Eye (tissue), 1 donor: ENCODE data around the gene PNO1.

ENCODE experiments used
- DNase-seq: peaks from one replicate; pipeline ENCODE4 v3.0.0-alpha.2; 2015

The PNO1 gene

DNA sequence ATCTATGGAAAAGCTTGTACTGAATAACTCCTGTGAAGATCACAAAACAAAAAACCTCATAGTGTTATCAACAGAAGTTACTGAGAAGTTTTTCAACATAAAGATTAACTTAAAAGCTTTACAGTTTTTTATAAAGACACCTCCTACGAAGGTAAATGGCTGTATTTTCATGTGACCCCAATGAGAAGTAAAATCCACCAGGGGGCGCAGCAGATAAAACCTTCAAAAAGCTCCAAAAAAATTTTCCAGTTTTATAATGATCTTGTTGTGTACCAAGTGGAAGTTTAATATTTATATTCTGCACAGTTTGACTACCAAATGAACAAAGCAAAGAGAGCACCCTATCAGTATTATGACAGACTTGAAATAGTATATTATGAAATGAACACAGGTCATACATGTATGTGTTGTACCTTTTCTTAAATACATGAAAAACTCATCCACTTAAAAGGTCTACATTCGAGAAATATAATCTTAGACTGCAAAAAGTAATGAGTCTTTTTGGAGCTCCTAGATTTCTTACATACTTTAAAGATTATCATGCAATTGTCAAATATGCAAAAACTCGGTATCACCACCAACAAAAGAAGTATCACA is 38.5 kb downstream of the PNO1 start:
- DNase-seq, result peak; percentile 80

DNA sequence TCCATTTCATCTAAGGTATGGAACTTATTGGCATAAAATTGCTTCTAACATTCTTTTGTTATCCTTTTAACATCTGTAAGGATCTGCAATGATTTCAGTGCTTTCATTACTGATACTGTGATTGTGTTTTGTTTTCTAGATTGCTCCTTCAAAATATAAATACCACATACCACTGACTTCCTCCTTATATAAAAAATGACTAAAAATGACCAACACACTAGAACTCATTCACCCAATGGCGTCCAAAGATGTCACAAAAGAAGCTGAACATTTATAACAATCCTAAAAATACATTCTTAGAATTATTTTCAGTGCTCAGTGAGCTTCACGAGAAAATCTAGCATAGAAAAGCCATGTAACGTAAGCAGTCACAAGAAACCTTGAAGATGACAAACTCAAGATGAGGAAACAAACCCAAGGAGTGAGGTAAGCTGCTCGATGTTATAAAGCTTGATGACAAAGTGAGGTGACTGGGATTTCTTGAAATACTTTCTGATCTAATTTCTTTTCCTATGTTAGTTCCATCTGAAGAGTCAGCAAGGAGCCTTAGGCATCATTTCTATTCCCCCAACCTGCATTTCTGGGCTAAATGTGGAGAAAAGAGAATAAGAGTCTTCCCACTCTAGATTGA is 42.6 kb downstream of the PNO1 start:
- DNase-seq, result no peak

DNA sequence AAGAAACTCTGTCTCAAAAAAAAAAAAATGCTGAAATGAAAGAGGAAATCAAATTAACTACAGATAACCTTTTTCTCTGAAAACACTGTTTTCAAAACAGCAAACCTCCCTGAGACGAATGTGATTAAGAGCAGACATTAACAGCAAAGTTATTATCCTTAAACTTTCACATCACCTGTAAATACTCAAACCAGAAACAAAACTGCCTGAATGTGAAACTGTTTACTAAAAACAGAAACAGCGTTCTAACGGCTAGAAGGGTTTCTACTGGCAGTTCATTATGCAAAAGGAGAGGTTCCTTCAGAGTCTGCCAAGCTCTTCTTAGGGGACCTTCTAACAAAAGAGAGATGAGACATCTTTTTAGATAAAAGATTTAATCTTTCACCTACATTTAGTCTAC is 45.9 kb downstream of the PNO1 start:
- DNase-seq, result no peak

DNA sequence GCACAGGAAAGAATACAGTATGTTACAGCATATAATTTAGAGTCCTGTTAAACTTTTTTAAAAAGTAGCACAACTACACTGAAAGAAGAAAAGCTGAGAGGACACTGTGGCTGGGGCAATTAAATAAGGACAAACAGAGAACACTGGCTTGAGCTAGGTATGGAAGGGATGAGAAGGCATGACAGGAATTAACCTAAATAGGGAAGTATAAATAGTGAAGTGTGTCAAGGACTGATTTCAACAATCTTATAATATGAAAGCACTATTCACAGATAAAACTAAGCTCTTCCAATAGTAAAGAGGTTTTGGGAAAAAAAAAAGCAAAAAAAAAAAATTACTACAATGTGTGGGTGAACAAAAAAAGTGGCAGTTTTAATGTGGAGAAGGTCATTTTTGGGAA is 49.1 kb downstream of the PNO1 start:
- DNase-seq, result no peak

DNA sequence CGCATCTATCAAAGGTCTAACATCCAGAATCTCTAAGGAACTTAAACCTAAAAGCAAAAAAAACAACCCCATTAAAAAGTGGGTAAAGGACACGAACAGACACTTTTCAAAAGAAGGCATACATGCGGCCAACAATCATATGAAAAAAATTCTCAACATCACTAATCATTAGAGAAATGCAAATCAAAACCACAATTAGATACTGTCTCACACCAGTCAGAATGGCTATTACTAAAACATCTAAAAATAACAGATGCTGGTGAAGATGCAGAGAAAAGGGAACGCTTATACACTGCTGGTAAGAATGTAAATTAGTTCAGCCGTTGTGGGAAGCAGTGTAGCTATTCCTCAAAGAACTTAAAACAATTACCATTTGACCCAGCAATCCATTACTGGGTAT is 56.7 kb downstream of the PNO1 start:
- no peak for DNase-seq

DNA sequence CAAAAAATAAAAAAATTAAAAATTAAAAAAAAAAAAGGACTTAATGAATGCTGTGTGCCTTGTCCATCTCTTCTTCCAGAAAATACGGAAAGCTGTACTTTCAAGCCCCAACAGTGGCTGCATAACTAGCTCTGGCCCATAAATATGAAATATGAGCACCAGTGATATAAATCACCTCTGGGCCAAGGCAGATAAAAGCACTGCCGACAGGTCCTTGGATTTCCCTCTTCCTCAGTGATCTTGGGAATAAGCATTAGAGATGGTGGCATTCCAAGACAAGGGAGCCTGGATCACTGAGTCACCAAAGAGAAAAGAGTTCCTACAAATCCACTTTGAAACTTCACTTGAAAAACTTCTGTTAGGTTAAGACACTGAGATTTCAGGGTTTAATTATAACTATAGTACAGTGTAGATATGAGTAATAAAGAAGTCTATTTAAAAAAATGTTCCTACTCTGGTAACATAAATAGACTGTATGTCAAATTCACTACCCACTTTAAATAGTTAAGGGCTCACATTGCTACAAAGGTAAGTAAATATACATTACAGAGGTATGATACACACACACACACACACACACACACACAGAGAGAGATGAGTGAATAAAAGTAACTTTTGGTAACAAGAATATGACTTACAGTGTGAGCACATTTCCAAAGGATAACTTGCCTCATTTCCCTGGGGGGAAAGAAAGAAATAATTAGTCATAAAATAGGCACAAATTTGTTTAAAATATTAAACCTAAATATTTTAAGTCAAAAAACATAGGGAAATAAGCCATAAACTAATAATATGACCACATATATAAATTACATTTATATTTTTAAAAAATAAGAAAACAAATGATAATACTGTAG is 59.0 kb downstream of the PNO1 start:
- DNase-seq, result no peak

DNA sequence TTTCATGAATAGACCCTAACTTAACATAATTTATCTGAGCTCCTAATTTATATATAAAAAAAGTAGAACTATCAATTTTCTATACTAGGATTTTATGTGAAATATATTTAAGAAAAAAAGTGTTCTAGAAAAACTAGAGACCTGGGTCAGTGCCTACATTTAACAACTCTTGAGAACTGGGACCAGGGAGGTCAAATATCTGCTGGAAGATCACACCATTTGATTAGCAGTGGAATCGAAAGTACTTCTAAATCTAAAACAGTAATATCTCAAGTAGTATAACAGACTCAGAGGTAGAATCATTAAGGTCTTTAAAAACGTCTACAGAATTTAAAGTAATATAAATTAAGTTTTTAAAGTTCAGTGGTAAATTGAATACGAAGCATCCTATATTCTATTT is 60.0 kb downstream of the PNO1 start:
- no peak for DNase-seq

DNA sequence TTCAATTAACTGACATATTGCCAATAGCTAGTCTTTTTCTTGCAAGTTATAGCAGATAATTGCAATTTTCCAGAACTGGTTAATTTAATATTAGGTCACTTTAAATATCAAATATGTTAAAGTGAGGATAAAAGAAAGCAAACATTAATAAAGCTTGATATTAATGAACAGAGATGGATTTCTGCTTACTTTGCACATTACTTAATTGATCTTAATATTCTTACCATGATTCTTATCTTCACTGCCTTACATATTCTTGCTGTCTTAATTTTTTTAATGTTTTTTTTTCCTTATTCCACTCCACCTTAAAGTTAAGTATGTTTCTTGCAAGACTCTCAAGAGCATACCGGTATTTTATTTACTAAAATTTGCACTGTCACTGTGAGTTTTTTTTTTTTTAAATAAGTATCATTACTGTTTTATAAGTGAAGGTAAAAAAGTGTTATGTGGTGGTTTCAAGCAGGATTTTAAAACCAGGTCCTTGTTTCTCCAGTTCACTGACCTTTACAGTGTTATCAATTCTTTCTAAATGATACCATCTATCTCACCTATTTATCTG is 60.7 kb downstream of the PNO1 start:
- DNase-seq, result no peak

DNA sequence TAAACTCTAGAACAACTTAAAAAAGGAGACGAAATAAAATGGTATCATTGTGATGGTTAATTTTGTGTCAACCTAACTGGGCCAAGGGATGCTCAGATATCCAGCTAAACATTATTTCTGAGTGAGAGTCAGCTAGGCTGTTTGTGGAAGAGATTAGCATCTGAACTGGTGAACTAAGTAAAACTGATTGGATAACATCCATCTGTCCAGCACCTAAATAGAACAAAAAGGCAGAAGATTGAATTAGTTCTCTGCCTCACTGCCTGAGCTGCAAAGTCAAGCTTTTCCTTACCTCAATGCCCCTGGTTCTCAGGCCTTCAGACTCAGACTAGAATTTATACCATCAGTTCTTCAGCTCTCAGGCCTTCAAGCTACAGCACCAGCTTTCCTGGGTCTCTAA is 64.6 kb downstream of the PNO1 start:
- DNase-seq, result no peak

DNA sequence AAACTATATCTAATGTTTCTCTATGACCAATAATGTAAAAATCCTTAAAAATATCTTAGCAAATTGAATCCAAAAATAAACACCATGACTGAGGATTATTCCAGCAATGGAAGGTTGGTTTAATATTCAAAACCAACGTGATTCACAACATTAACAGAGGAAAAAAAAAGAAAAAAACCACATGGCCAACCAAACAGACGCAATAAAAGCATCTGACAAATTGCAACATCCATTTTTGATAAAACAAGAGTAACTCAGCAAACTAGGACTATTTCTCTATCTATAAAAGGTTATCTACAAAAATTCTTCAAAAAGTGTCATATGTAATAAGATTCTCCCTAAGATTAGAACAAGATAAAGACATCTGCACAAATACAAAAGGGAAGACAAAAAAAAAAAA is 65.7 kb downstream of the PNO1 start:
- DNase-seq, result no peak

DNA sequence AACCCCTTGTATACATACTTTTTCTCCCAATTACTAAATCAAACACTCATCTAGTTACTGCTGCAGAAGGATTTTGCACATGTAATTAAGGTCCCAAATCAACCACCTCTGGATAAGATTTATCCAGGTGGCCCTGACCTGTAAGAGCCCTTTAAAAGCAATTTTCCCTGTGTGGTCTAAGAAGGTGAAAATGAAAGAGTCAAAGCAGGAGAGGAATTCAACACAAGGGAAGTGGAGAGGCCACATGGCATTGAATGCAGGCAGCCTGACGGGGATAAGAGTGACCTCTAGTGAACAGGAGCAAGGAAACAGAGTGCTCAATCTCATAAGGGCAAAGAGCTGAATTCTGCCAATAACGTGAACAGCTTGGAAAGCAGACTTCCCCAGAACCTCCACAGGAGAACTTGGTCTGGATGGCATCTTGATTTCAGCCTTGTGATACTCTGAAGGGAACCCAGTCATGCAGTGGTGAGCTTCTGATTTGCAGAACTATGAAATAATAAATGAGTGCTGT is 67.5 kb downstream of the PNO1 start:
- DNase-seq, result peak; percentile 25
